ENCODE data around the gene DPEP2.
A peak's percentile ranks its signal among the peaks of the same experiment; 100 is the strongest.
"Not testable (repeated sequence)": the region's sequence is repeated elsewhere in the genome, so short reads cannot be mapped to it uniquely, and the experiment has no call there.

DPEP2 gene, protein sequence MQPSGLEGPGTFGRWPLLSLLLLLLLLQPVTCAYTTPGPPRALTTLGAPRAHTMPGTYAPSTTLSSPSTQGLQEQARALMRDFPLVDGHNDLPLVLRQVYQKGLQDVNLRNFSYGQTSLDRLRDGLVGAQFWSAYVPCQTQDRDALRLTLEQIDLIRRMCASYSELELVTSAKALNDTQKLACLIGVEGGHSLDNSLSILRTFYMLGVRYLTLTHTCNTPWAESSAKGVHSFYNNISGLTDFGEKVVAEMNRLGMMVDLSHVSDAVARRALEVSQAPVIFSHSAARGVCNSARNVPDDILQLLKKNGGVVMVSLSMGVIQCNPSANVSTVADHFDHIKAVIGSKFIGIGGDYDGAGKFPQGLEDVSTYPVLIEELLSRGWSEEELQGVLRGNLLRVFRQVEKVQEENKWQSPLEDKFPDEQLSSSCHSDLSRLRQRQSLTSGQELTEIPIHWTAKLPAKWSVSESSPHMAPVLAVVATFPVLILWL

DNA sequence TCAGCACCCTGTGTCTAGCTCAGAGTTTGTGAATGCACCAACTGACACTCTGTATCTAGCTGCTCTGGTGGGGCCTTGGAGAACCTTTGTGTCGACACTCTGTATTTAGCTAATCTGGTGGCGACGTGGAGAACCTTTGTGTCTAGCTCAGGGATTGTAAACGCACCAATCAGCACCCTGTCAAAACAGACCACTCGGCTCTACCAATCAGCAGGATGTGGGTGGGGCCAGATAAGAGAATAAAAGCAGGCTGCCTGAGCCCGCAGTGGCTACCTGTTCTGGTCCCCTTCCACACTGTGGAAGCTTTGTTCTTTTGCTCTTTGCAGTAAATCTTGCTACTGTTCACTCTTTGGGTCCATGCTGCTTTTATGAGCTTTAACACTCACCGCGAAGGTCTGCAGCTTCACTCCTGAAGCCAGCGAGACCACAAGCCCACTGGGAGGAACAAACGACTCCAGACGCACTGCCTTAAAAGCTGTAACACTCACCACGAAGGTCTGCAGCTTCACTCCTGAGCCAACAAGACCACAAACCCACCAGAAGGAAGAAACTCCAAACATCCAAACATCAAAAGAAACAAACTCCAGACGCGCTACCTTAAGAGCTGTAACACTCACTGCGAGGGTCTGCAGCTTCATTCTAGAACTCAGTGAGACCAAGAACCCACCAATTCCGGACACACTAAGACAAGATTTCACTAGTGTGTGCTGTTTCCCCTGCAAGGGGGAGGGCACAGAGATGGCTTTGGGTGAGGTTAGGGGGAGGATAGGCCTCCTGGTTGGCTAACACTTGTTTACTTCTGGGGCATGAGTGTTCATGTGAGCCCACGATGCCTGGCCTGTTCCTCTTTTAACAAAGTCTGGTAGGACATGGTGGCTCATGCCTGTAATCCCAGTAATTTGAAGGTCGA is at the start of gene DPEP2:
Gene DPEP2, minus strand, starts transcription at position 706 of the 910 bp plus-strand sequence. CDS start 6,272 bp downstream, outside the sequence.
- peak; percentile 16 to 20 for DNase-seq

DNA sequence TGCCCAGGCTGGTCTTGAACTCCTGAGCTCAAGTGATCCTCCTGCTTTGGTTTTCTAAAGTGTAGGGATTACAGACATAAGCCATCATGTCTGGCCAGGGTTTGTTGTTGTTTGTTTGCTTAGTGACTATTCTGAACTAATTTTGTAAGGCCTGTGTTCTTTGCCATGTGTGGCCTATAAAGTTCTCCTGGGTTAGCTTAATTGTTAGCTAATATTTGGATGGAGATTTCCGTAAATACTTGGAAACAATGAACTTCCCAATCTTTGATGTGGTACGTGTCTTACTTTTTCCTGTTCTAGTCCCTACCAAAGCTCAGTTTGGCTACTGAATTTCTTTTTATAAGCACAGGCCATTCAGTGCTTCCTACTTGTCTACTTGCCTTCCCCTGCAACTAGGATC is 48.7 kb upstream of the DPEP2 start:
- no peak for DNase-seq

DNA sequence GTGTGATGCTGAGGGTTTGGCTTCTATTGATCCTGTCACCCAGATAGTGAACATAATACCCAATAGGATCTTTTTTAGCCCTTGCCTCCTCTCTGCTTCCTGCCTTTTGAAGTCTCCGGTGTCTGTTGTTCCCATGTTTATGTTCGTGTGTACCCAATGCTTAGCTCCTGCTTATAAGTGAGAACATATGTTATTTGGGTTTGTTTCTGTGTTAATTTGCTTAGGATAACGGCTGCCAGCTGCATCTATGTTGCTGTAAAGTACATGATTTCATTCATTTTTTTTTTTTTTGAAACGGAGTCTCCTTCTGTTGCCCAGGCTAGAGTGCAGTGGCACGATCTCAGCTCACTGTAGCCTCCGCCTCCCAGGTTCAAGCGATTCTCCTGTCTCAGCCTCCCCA is 46.8 kb upstream of the DPEP2 start:
- DNase-seq, result no peak

DNA sequence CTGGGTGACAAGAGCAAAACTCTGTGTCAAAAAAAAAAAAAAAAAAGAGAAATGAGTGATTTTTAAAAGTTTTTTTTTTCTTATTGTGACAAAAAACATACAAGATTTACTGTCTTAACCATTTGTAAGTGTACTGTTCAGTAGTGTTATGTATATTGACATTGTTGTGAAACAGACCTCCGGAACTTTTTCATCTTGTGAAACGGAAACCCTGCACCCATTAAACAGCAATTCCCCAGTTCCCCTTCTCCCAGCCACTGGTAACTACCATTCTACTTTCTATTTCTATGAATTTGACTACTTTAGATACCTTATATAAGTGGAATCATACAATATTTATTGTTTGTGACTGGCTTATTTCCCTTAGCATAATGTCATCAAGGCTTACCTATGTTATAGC is 42.5 kb upstream of the DPEP2 start:
- DNase-seq, result no peak

DNA sequence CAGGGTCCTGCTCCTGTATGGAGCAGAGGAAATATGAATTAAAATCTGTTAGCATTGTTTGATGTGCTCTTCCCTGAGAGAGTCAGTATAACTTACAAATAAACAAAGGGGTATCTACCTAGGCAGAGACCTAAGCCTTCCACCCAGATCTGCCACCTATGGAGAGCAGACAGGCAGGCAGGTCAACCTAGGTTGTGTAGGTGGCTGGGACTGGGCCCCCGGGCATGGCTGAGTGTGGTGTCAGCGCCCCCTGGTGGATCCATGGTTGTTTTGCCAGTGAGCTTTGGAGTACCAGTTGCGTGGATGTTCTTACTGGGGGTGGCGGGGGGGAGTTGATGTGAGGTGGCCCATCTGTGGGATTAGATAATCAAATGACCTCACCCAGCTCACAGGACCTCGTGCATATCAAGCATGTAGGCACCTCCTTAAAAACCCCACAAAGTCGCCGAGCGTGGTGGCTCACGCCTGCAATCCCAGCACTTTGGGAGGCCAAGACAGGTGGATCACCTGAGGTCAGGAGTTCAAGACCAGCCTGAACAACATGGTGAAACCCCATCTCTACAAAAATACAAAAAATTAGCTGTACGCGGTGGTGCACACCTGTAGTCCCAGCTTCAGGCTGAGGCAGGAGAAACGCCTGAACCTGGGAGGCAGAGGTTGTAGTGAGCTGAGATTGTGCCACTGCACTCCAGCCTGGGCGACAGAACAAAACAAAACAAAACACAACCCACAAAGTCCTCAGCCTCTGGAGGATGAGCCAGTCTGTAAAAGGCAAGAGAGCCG is 41.4 kb upstream of the DPEP2 start:
- DNase-seq, result peak; percentile 89 to 90

DNA sequence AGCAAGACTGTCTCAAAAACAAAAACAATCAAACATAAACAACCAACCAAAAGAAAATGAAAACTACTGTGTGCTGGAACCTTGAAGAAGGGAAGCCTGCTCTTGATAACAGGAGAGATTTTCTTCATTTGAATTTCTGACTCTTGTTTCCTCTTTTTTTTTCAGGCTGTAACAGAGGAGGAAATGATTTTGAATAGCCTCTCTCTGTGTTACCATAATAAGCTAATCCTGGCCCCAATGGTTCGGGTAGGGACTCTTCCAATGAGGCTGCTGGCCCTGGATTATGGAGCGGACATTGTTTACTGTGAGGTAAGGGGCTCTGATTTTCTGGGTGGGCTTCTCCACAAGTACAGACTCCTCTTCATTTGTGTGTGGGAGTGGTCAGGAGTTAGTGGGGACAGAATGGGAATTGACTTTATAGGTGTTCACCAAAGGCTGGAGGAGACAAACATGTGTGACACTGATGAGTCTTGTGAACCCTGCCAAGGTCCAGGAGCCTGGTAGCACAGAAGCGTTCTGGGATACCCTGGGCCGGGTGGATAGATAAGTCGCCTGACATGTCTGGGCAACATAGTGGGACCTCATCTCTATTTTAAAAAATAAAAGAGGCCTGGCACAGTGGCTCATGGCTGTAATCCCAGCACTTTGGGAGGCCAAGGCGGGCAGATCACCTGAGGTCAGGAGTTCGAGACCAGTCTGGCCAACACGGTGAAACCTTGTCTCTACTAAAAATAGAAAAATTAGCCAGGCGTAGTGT is 38.7 kb upstream of the DPEP2 start:
- DNase-seq, result no peak

DNA sequence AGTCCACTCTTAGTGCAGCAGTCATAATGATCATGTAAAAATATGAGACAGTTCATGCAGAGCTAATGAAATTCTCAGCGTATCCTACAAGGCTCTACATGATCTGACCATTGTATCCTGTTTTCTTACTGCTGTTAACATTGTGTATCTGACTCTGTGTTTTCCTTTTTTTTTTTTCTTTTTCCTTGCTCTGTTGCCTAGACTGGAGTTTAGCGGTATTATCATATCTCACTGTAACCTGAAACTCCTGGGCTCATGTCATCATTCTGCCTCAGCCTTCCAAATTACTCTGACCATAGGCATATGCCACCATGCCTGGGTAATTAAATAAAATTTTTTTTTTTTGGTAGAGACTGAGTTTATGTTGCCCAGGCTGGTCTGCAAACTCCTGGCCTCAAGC is 35.9 kb upstream of the DPEP2 start:
- DNase-seq, result no peak

DNA sequence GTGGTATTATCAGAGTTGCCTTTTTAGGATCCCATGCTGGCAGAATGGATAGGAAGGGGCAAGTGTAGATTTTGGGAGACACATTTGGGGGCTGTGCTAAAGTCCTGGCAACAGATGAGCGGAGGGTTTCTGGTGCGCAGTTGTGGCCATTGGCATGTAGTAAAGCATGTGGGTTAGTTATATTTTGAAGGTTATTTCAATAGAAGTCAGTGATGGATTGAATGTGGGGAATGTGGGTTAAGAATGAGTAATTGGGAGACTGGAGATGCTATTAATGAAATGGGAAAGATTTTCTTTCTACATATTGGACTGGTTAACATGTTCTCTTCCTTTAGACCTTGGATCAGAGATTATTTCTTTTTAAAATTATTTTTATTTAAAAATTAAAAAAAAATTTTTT is 33.8 kb upstream of the DPEP2 start:
- no peak for DNase-seq

DNA sequence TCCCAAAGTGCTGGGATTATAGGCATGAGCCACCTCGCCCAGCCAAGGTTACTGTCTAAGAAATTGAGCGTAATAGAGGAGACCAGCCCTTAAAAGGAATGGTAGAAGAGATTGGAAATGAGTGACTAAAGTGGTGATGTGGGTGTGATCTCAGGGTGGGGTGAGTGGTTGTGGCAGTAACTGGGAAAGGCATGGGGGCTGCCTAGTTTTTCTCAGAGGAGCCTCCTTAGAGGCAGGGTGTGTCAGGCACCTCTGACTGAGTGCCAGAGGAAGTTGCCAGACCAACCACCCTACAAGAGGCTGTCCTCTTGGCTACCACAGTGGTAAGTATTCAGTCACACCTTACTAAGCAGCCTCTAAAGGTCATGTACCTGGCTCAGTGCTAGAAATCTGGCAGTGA is 32.7 kb upstream of the DPEP2 start:
- DNase-seq, result no peak

DNA sequence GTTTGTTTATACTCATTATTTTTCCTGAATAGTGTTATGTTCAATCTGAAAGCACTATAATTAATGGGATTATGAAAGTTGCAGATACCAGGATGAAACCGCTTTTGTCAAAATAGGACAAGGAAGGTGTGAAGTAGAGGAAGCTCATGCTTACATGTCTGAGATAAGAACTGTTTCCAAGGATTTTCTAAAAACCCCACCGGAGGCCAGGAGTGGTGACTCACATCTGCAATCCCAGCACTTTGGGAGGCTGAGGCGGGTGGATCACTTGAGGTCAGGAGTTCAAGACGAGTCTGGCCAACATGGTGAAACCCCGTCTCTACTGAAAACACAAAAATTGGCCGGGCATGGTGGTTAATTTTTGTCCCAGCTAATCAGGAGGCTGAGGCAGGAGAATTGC is 30.8 kb upstream of the DPEP2 start:
- not testable (repeated sequence) for DNase-seq

DNA sequence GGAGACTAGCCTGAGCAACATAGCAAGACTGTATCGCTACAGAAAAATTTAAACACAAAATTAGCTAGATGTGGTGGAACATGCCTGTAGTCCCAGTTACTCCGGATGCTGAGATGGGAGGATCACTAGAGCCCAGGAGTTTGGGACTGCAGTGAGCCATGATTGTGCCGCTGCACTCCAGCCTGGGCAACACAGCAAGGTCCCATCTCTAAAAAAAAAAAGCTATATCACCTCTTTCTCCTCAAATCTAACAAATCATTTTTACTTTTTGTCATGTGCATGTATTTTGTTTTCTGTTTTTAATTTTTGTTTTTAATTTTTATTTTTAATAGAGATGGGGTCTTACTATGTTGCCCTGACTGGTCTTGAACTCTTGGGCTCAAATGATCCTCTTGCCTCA is 29.7 kb upstream of the DPEP2 start:
- DNase-seq, result no peak

DNA sequence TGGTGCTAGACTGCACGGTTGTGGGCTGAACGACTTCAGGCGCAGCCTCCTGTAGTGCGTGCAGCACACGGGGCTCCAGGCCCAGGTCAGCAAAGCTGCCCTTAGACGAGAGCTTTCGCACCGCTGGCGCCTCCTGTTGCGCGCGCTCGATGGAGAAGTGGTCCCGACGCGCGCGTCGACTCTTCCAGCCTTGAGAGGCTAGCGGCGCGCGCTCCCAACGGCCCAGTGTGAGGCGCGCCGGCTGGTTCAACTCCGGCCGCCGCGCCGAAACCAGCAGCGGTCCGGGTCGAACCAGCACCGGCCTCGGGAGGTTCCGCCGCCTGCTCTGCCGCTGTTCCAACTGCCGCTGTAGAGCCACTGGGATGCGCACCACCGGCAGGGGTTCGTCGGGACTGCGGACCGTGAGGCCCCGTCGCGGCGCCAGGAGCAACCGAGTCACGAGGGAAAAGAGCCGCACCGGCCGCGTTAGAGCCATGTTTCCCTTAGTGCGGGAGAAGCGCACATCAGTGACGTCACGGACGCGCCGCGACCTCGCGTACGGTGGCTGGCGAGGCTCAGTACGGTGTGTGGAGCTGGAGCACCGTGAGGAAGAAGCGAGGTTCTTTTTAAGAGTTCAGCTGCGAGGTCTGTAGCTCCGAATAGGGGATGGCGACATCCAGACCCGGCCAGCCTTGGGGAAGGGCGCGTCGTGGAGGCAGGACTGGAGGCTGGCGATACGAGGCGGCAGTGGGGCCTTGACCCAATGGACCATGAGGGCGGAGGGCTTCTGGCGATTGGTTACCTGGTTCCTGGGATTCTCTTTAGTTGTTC is 23.6 kb upstream of the DPEP2 start, which contains the start of the genes DDX28 and DUS2:
Gene DDX28, minus strand, starts transcription at position 505 of the 810 bp plus-strand sequence. Its CDS starts 30 bp downstream, at position 475.
Gene DUS2, plus strand, starts transcription at position 557 of the 810 bp plus-strand sequence. CDS start 14,740 bp downstream, outside the sequence.
- peak; percentile 92 to 93 for DNase-seq

DNA sequence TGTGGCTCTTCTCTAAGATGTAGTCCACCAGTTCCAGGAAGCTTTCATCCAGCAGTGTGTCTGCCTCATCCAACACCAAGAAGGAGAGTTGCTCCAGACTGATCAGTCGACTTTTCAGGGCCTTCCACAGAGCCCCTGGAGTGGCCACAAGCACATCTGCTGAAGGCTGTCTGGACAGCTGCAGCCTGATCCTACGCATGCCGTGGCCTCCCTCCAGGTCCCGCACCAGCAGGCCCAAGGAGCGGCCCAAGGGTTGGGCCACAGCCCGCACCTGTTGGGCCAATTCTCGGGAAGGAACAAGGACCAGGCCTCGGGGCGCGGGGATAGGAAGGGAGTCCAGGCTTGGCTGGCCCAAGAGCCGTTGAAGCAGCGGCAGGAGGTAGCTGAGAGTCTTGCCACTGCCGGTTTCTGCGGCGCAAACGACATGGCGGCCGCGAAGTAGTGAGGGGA is 23.0 kb upstream of the DPEP2 start:
- no peak for DNase-seq

DNA sequence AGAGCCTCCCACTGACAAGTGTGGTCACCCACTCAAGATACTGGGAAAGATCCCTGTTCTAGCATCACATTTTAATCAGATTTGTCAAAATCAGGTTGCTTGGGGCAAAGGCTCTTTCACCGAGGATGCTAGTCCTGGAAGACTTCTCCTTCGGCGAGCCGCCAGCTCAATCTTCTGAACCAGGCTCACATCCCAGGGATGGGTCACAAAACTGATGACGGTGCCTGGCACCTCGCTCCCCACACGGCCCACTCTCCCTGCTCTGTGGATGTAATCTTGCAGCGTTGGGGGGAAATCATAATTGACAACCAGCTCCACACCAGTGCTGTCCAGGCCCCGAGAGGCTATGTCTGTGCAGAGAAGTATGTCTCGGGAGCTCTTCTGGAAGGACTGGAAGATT is 22.2 kb upstream of the DPEP2 start:
- DNase-seq, result no peak

DNA sequence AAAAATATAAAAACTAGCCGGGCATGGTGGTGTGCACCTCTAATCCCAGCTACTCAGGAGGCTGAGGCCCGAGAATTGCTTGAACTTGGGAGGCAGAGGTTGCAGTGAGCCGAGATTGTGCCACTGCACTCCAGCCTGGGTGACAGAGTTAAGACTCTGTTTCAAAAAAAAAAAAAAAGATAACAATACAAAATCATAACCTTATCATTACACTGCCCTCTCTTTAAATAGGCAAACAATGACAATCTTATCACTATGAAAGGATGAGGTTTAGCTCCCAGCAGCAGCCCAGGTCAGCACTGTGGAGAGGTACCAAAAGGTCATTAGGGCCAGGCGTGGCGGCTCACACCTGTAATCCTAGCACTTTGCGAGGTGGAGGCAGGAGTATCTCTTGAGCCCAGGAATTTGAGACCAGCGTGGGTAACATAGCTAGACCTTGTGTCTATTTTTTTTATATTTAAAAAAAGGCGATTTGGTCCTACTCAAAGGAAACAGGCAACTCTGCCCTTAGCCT is 19.9 kb upstream of the DPEP2 start:
- DNase-seq, result no peak

DNA sequence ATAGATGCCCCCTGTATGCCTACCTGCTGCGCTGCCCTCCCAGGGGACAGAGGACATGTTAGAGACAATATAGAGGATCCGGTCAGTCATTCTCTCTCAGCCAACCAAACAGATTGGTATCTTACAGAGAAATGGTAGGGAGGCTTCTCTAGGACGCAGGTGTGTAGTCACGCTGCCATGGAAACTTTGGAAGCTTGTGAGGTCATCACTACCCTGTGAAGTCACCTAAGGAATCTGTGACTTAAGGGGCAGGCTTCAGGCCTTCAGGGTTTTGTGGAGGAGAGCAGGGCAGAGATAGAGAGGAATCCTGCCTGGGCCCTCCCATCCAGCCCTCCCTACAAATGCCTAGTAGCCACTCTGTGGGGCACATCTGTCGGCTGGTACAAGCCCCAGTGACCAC is 16.4 kb upstream of the DPEP2 start, which contains the start of gene DPEP2NB:
Gene DPEP2NB, minus strand, starts transcription at position 231 of the 400 bp plus-strand sequence. Its CDS starts 141 bp downstream, at position 90.
- DNase-seq, result no peak

DNA sequence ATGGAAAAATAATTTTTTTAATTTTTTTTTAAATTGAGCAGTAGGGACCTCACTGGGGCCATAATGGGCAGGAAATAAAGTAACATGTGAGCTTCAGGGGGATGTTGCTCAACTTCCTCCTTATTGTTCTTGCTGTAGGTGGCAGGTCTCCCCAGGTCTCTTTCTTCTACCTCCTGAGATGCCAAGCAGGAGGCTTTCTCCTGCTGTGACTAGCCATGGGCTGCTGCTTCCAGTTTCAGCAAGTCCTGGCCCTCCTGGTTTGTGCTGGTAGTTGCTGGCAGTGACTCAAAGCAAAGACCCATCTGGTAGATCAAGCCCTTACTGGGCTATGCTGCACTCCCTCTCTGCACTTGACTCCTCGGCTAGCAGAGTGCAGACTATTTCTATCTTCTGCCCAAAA is 14.2 kb upstream of the DPEP2 start:
- DNase-seq, result no peak

DNA sequence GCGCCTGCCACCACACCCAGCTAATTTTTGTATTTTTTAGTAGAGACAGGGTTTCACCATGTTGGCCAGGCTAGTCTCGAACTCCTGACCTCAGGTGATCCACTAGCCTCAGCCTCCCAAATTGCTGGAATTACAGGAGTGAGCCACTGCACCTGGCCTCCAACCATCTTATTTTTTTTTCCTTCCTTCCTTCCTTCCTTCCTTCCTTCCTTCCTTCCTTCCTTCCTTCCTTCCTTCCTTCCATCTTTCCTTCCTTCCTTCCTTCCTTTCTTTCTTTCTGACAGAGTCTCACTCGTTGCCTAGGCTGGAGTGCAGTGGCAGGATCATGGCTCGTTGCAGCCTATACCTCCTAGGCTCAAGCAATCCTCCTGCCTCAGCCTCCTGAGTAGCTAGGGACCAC is 10.6 kb upstream of the DPEP2 start:
- not testable (repeated sequence) for DNase-seq

DNA sequence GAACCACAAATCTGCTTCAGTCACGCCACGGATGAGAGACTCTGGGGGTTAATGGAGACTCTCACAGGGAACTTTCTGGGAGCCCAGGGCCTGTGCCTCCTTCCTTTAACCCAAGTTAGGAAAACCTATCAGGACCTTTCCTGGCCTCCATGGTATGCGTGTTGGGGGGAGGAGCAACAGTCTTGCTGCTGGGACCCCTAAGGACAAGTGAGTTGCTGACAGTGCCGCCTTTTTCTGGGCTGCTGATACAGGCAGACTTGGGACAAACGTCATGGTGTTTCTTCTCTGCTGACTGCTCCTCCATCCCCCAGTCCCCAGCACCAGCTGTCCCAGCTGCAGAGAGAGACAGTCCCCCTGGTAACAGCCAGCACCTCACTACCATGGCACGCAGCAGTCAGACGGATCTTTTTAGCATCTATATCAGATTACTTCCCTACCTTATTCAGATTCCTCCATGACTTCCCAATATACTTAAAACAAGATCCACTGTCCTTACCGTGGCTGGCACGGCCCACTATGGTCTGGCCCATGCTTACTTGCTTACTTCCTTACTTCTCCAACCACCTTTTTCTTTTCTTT is 10.0 kb upstream of the DPEP2 start:
- no peak for DNase-seq

DNA sequence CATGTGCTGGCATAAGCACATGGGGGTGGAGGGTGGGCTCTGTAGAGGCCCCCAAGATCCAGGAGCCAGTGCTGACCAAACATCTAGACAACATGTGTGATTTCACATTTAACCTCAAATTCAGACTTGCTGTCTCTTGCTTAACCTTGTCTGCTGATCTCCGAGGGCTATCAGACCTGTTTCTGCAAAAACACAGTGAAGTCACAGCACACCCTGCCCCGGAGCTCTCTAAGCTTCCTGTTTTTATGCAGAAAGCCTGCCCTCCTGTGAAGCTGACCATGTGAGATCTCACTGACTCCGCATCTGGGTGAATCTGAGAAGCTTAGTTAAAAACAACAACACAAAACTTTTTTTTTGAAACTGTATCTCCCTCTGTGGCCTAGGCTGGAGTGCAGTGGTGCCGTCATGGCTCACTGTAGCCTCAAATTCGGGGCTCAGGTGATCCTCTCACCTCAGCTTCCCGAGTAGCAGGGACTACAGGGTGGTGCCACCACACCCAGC is 6.6 kb upstream of the DPEP2 start:
- peak; percentile 17 to 23 for DNase-seq

All from activated CD4-positive, alpha-beta T cell treated with anti-CD3 and anti-CD28 coated beads, Interleukin-2, amount 50 U/mL, for 4 hours (primary cell).